DMS53 (cell line): ENCODE results near the gene ZNF28.
"Not testable (repeated sequence)": the region's sequence is repeated elsewhere in the genome, so short reads cannot be mapped to it uniquely, and the experiment has no call there.

Source experiments
- DNase-seq: peaks from one replicate; lab custom pipeline; 2025; lab: John Stamatoyannopoulos, UW

Gene ZNF28

DNA sequence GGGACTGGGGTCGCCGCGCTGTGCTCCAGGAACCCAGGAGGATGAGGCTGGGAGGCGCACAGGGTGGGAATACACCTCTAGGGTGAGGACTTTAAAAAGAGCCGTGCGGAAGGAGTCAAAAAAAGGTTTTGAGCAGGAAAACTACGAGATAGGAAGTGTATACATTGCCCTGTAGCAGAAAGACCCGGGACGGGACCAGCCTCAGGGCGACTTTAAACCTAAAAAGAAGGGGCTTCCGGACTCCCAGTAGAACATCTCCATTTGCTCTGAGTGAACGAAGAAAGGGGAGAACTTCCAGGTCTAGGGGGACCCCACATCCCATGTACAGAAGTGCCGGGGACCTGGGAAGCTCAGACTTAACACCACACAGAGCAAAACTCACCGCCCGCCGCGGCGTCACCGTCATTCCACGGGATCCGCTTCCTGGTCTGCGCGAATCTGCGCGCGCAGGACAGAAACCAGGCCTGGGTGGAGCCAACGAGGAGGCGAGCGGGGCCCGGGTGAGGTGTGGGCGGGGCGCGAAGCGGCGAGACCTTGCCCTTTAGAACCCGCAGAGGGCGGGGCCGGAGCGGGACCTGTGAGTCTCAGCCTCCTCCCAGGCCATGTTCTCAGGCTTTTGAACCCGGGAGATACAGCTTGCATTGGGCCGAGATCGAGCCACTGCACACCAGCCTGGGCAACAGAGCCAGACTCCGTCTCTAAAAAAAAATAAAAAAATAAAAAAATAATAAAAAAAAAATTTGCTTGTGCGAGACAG, at the start of gene ZNF28:
Gene ZNF28 (minus strand): TSS at position 430 of the 757 bp plus-strand sequence. CDS start 3,675 bp downstream, outside the sequence.
- DNase-seq = peak; percentile 90

DNA sequence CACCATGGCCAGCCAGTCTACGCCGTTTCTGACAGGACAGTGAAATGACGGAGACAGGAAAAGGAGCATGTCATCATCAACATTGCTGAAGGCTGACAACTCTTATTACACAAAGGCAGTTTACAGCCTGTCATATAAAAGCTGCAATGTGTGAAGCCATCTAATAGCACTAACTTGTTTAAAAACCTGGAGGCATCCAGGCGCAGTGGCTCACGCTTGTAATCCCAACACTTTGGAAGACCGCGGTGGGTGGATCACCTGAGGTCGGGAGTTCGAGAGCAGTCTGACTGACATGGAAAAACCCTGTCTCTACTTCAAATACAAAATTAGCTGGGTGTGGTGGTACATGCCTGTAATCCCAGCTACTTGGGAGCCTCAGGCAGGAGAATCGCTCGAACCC, 46.6 kb upstream of the ZNF28 start:
- DNase-seq = not testable (repeated sequence)

DNA sequence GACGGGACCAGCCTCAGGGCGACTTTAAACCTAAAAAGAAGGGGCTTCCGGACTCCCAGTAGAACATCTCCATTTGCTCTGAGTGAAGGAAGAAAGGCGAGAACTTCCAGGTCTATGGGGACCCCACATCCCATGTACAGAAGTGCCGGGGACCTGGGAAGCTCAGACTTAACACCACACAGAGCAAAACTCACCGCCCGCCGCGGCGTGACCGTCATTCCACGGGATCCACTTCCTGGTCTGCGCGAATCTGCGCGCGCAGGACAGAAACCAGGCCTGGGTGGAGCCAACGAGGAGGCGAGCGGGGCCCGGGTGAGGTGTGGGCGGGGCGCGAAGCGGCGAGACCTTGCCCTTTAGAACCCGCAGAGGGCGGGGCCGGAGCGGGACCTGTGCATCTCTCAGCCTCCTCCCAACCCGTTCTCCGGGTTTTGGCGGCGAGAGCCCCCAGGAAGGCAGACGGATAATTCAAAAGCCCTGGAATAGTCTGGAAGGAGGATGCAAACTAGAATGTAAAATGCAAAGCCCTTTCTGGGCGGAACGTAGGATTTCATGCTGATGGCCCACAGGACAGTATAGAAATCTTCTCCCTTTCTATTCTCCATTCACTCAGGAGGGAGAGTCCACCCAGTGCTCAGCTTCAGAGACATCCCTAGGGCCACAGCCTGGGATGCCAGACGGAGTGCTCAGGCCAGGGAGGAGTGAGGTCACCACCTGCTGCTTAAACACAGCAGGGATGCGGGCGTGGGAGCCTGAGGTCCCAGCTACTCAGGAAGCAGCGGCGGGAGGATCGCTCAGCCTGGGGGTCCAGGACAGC, 36.2 kb upstream of the ZNF28 start, which contains the start of gene ZNF468:
Gene ZNF468 (minus strand): TSS at position 242 of the 814 bp plus-strand sequence. CDS start 3,347 bp downstream, outside the sequence.
- peak; percentile 86 for DNase-seq

DNA sequence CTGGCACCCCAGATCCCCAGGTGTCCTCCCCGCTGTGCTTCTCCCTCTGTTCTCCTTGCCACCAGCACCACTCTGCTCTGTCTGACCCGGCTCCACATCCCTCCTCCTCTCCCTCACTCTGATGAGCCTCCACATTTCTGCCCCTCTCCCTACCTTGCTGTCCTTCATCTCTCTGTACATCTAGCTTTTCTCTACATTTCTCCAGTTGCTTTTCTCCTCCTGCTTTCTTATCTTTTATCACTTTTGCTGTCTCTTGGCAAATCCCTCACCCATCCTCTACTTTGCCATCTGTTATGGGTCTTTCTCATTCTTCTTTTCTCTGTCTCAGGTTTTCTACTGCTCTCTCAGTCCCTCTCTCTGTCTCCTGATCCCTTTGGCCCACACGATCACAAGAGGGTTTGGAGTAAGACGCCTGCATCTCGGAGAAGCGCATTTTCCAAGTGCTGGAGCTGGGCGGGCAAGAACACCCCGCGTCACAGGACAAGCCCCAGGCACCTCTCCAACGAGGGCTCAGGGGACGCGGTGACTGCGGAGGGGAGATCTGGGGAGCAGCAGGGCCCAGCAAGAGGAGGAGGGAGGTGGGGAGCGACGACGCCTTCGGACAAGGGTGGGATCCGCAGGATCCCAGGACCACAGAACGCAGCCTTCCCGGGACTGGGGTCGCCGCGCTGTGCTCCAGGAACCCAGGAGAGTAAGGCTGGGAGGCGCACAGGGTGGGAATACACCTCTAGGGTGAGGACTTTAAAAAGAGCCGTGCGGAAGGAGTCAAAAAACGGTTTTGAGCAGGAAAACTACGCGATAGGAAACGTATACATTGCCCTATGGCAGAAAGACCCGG, 35.3 kb upstream of the ZNF28 start:
- DNase-seq = peak; percentile 49

DNA sequence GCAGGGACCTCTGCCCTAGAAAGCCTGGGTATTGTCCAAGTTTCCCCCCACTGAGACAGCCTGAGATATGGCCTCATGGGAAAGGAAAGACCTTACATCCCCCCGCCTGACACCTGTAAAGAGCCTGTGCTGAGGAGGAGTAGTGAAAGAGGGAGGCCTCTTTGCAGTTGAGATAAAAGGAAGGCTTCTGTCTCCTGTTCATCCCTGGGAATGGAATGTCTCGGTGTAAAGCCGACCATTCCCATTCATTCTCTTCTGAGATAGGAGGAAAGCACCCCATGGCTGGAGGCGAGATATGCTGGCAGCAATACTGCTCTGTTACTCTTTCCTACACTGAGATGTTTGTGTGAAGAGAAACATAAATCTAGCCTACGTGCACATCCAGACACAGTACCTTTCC, 25.9 kb upstream of the ZNF28 start:
- DNase-seq = not testable (repeated sequence)

DNA sequence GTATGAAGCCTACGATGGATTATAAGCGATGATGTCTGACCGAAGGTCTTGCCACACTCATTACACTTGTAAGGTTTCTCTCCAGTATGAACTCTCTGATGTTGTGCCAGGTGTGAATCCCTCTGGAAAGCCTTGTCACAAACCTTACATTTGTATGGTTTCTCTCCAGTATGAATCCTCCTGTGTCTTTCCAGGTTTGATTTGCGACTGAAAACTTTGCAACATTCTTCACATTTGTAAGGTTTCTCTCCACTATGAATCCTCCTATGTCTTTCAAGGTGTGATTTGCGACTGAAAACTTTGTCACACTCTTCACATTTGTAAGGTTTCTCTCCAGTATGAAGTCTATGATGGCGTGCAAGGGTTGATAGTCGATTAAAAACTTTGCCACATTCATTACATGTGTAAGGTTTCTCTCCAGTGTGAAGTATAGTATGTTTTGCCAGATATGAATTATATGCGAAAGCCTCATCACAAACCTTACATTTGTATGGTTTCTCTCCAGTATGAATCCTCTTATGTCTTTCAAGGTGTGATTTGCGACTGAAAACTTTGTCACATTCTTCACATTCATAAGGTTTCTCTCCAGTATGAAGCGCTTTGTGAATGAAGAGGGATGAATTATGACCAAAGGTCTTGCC, 19.5 kb upstream of the ZNF28 start:
- DNase-seq = not testable (repeated sequence)

DNA sequence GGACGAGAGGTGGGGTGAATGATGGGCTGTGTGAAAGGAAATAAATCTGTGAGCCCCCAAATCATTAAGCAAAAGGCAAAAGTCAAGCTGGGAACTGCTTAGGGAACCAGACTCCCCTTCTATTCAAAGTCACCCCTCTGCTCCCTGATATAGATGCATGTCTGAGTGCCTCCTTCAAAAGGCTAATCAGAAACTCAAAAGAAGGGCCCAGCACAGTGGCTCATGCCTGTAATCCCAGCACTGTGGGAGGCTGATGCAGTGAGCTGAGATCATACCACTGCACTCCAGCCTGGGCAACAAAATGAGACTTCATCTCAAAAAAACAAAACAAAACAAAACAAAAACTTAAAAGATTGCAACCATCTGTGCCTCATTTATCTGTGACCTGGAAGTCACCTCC, 12.9 kb upstream of the ZNF28 start:
- not testable (repeated sequence) for DNase-seq

DNA sequence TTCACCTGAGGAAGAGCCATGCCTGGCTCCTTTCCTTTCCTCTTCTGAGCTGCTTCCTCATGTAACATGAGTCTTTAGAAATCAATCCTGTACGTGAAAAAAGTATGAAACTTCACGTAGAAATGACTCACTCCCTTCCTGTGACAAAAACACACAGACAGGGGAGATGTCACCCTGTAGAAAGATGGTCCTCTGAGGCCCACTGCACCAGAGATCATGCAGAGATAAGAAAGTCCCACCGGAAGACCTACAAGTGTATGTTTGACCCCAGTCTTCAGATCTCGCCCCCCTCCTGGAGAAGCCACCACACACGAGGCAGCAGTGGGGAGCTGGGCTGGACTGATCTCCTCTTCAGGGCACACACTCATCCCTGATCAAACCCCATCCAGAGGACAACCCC, 12.1 kb upstream of the ZNF28 start:
- not testable (repeated sequence) for DNase-seq

DNA sequence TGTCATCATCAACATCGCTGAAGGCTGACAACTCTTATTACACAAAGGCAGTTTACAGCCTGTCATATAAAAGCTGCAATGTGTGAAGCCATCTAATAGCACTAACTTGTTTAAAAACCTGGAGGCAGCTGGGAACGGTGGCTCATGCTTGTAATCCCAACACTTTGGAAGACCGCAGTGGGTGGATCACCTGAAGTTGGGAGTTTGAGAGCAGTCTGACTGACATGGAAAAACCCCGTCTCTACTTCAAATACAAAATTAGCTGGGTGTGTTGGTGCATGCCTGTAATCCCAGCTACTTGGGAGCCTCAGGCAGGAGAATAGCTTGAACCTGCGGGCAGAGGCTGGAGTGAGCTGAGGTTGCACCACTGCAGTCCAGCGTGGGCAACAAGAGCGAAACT, 8.4 kb upstream of the ZNF28 start:
- DNase-seq = not testable (repeated sequence)

DNA sequence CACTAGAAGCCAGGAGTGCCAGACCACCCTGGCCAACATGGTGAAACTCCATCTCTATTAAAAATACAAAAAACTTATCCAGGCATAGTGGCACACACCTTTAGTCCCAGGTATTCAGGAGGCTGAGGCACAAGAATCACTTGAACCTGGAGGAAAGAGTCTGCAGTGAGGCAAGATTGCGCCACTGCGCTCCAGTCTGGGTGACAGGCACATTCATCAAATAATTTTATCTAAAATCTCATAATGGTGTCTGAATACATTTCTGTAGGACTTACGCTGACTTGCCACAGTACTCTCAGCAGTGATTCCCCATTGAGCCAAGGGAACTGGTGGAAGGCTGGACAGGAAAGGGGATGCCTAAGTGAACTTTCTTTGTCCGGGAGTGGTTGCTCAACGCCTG, 4.3 kb upstream of the ZNF28 start:
- no peak for DNase-seq

DNA sequence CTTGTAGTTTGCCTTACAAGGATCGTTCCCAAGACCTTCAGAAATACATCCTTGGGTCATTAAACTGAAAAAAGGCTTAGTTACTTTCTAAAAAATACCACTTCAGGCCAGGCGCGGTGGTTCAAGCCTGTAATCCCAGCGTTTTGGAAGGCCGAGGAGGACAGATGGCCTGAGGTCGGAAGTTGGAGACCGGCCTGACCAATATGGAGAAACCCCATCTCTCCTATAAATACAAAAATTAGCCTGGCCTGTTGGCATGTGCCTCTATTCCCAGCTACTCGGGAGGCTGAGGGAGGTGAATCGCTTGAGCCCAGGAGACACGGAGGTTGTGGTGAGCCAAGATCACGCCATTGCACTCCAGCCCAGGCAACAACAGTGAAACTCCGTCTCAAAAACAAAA, 2.2 kb upstream of the ZNF28 start:
- no peak for DNase-seq

DNA sequence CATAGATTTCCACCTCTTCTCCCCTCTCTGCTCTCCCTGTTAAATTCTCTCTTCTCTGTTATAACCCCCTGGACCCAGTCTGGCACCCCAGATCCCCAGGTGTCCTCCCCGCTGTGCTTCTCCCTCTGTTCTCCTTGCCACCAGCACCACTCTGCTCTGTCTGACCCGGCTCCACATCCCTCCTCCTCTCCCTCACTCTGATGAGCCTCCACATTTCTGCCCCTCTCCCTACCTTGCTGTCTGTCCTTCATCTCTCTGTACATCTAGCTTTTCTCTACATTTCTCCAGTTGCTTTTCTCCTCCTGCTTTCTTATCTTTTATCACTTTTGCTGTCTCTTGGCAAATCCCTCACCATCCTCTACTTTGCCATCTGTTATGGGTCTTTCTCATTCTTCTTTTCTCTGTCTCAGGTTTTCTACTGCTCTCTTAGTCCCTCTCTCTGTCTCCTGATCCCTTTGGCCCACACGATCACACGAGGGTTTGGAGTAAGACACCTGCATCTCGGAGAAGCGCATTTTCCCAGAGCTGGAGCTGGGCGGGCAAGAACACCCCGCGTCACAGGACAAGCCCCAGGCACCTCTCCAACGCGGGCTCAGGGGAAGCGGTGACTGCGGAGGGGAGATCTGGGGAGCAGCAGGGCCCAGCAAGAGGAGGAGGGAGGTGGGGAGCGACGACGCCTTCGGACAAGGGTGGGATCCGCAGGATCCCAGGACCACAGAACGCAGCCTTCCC, 795 bp downstream of the ZNF28 start:
- DNase-seq = peak; percentile 48

DNA sequence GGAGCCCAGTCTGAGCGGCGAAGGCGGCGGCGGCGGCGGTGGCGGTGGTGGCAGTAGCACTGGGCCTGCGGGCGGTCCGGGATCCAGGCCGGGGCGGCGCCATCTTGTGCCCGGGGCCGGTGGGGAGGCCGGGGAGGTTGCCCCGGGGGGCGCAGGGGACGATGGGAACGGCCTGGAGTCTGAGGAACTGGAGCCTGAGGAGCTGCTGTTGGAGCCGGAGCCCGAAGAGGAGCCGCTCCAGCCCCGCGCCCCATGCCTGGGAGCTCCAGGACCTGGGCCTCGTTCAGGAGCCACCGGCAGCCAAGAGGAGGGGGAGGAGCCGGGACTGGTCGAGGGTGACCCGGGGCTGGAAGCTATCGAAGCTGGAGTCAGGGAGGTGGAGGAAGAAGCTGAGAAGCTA, 11.6 kb downstream of the ZNF28 start:
- no peak for DNase-seq

DNA sequence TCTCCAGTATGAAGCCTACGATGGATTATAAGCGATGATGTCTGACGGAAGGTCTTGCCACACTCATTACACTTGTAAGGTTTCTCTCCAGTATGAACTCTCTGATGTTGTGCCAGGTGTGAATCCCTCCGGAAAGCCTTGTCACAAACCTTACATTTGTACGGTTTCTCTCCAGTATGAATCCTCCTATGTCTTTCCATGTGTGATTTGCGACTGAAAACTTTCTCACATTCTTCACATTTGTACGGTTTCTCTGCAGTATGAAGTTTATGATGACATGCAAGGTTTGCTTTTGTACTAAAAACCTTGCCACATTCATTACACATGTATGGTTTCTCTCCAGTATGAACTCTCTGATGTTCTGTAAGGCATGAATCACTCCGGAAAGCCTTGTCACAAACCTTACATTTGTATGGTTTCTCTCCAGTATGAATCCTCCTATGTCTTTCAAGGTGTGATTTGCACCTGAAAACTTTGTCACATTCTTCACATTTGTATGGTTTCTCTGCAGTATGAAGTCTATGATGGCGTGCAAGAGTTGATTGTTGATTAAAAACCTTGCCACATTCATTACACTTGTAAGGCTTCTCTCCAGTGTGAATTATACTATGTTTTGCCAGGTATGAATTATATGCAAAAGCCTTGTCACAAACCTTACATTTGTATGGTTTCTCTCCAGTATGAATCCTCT, 21.3 kb downstream of the ZNF28 start:
- DNase-seq = not testable (repeated sequence)

DNA sequence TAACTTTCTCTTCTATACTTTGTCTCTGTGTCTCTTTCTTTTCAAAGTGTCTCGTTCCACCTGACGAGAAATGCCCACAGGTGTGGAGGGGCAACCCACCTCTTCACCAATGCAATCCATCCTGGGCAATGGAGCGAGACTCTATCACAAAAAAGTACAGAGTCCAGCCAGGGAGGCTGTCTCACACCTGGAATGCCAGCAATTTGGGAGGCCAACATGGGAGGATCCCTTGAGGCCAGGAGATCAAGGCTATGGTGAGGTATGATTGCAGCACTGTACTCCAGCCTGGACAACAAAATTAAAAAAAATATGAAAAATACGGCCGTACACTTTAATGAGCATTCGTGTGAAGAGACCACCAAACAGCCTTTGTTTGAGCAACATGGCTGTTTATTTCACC, 32.0 kb downstream of the ZNF28 start:
- DNase-seq = no peak

DNA sequence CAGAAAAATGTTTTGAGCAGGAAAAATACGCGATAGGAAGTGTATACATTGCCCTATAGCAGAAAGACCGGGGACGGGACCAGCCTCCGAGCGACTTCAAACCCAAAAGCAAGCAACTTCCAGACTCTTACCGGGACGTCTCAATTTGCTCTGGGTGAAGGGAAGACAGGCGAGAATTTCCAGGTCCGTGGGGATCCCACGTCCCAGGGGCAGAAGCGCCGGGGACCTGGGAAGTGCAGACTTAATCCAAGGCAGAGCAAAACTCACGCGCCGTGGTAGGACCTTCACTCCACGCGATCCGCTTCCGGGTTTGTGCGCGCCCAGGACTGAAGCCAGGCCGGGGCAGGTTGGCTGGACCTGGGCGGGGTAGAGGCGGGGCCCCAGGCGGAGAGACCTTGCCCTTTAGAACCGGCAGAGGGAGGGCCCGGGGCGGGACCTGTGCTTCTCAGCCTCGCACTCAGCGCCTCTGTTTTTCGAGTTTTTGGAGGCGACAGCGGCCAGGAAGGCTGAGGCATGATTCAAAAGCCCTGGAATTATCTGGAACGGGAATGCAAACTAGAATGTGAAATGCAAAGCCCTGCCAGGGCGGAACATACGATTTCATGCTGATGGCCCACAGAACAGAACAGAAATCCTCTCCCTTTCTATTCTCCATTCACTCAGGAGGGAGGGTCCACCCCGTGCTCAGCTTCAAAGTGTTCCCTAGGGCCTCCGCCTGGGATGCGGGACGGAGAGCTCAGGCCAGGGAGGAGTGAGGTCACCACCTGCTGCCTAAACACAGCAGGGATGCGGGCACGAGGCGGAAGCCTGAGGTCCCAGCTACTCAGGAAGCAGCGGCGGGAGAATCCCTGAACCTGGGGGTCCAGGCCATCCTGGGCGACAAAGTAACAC, 34.7 kb downstream of the ZNF28 start, which contains the start of gene ZNF600:
Gene ZNF600 (minus strand): TSS at position 328 of the 891 bp plus-strand sequence. CDS start 7,903 bp downstream, outside the sequence.
- DNase-seq = peak; percentile 96

DNA sequence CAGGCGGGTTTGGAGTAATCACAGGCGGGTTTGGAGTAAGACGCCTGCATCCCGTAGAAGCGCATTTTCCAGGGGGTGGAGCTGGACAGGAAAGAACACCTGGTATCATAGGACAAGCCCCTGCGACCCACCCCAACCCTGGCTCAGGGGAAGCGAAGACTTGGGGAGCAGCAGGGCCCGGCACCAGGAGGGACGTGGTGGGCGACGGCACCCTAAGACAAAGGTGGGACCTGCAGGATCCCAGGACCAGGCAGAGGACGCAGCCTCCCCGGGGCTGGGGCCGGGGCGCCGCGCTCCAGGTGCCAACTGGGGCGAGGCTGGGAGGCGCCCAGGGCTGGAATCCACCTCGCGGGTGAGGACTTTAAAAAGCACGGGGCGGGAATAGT, 35.4 kb downstream of the ZNF28 start:
- DNase-seq = peak; percentile 56

DNA sequence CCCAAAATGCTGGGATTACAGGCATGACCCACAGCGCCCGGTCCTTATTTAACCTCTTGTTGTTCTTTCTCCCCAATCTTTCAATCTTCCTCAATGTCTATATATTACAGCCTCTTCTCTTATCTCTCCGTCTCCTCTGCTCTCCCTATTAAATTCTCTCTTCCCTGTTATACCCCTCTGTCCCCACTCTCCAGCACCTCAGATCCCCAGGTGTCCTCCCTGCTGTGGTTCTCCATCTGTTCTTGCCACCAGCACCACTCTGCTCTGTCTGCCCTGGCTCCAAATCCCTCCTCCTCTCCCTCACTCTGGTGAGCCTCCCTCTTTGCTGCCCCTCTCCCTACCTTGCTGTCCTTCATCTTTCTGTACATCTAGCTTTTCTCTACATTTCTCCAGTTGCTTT, 35.9 kb downstream of the ZNF28 start:
- no peak for DNase-seq

DNA sequence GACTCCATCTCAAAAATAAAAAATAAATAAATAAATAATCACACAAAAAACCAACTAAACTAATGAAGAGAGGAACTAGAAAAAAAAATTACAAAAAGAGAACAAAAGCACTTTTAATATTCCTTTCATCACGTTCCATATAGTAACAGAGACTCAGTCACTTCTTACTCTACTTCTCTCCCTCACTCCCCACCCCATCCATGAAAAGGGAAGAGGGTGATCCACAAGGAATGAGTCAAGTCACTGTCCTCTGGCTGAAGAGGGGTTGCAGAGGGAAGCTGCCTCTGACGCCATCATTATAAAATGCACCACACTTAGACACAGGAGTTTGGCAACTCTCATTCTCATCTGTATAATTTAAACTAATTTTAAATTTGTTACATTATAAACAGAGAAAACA, 38.6 kb downstream of the ZNF28 start:
- DNase-seq = not testable (repeated sequence)
